ENCODE data around the gene ABCG2.

ABCG2 gene

DNA sequence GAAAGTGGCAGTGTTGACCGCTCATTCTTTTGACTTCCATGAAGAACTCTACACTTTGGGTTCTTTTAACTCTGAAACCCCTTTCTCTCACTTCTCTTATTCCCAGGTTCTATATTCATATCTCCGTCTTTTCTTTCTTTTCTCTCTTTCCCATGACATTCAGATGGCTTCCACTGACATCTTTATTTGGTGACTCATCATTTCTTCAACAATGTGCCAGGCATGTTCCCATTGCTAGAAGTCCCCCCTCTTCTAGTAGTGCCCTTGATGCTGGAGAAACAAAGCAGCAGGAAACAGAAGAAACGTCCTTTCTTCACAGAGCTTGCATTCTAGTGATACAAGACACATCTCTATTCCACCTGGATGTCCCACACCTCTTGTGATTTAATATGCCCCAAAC is 117.7 kb downstream of the ABCG2 start:
- DNase-seq (ENCODE audit: low spot score), result no peak
- TF ChIP-seq, protein P1, sequence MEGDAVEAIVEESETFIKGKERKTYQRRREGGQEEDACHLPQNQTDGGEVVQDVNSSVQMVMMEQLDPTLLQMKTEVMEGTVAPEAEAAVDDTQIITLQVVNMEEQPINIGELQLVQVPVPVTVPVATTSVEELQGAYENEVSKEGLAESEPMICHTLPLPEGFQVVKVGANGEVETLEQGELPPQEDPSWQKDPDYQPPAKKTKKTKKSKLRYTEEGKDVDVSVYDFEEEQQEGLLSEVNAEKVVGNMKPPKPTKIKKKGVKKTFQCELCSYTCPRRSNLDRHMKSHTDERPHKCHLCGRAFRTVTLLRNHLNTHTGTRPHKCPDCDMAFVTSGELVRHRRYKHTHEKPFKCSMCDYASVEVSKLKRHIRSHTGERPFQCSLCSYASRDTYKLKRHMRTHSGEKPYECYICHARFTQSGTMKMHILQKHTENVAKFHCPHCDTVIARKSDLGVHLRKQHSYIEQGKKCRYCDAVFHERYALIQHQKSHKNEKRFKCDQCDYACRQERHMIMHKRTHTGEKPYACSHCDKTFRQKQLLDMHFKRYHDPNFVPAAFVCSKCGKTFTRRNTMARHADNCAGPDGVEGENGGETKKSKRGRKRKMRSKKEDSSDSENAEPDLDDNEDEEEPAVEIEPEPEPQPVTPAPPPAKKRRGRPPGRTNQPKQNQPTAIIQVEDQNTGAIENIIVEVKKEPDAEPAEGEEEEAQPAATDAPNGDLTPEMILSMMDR (IDR thresholded peaks at IDR 0.05; ENCODE audit: extremely low read depth, missing control alignments), result no peak

Measured in GM20000 (cell line).